Activated CD4-positive, alpha-beta T cell treated with anti-CD3 and anti-CD28 coated beads for 36 hours (primary cell): ENCODE data around the gene CCDC136. TPM values are rescaled to one million over a fixed set of nuclear protein-coding genes. Genes with fewer than 3 reads are reported as not detected.
A peak's percentile ranks its signal among the peaks of the same experiment; 100 is the strongest.

Experiments used
- ATAC-seq: fragments of 200-7000 bp; cut with Tn5 transposase; one replicate; pipeline ENCODE4 v1.10.0; 2021; ENCODE audit warnings: mild to moderate bottlenecking, moderate library complexity
- CTCF ChIA-PET: fragments of 350-600 bp; sonication (Branson Sonifier 250); formaldehyde crosslinking; loops from one replicate; lab custom pipeline; 2021; ENCODE audit warnings: antibody characterized with exemption; lab: Charles Lee
- POLR2A ChIA-PET: fragments of 350-600 bp; sonication (Branson Sonifier 250); formaldehyde crosslinking; loops from one replicate; lab custom pipeline; 2021; ENCODE audit warnings: antibody characterized with exemption, inconsistent platforms; lab: Charles Lee
- DNase-seq: peaks from one replicate; pipeline ENCODE4 v3.0.0-alpha.2; 2020
- H3K27ac Mint-ChIP-seq: one replicate; pipeline ENCODE4 v1.8.0; 2021; ENCODE audit warnings: mixed read lengths
- H3K27me3 Mint-ChIP-seq: one replicate; pipeline ENCODE4 v1.8.0; 2021; ENCODE audit warnings: mixed read lengths
- H3K36me3 Mint-ChIP-seq: one replicate; pipeline ENCODE4 v1.8.0; 2021; ENCODE audit warnings: low read depth, mixed read lengths
- H3K4me1 Mint-ChIP-seq: one replicate; pipeline ENCODE4 v1.8.0; 2021; ENCODE audit warnings: mixed read lengths
- H3K4me3 Mint-ChIP-seq: one replicate; pipeline ENCODE4 v1.8.0; 2021; ENCODE audit warnings: mild to moderate bottlenecking, moderate library complexity, mixed read lengths
- H3K9me3 Mint-ChIP-seq: one replicate; pipeline ENCODE4 v1.8.0; 2021; ENCODE audit warnings: low read depth, mixed read lengths
- intact Hi-C, 2 experiments: fragments of 100-400 bp; cut with DNase I in 1 of 2; cut with micrococcal nuclease in 1 of 2; formaldehyde crosslinking; loops; one replicate each; pipeline versions ENCODE4 v1.14.2 to v1.15.1; 2022 to 2024; cut with DNase I, micrococcal nuclease
- total RNA-seq, 2 experiments: library from RNA; stranded (reverse); gene quantifications; one replicate each; pipeline ENCODE4 v1.2.3, GENCODE V29; 2021

Gene CCDC136
- total RNA-seq, 2 experiments from 2014 or later, result 6.9 to 7.7 TPM

GRCh38 chr7:128859232-128860157, 67.7 kb downstream of the CCDC136 start:
- ChIA-PET CTCF (interaction anchor here (1.0 to 5.3 kb wide), 4 partner anchors 10 to 41 kb away, joined by 3 to 49 read pairs (median 4); no protein-coding TSS in a partner anchor), POLR2A (interaction anchor here (0.6 to 1.0 kb wide), 2 partner anchors 15 to 281 kb away, joined by 3 read pairs; no protein-coding TSS in a partner anchor)
- H3K27me3 Mint-ChIP-seq, result no peaks in the 10 kb centered on the region
- intact Hi-C loops, result loop anchor here in 1 of 2 experiments (10.0 kb wide), 2 partner anchors 65 to 325 kb away; partner anchors contain the start of gene CCDC136
- H3K4me1 Mint-ChIP-seq, result peaks cover 9% of the 10 kb centered on the region
- no peaks in the 10 kb centered on the region for H3K9me3 Mint-ChIP-seq
- no peaks in the 10 kb centered on the region for H3K36me3 Mint-ChIP-seq
- H3K27ac Mint-ChIP-seq, result no peak overlapping the region
- no peak for ATAC-seq
- DNase-seq, result no peak
- H3K4me3 Mint-ChIP-seq, result no peak overlapping the region

- ChIA-PET CTCF (interaction anchor here (1.0 to 5.3 kb wide), 5 partner anchors 9 to 231 kb away, joined by 3 to 49 read pairs (median 5); no protein-coding TSS in a partner anchor), POLR2A (interaction anchor here (0.6 to 1.0 kb wide), 2 partner anchors 14 to 280 kb away, joined by 3 read pairs; no protein-coding TSS in a partner anchor)
- no peak for ATAC-seq
- H3K27me3 Mint-ChIP-seq, result no peaks in the 10 kb centered on the region
- intact Hi-C loops, result loop anchor here in 1 of 2 experiments (10.0 kb wide), 2 partner anchors 66 to 326 kb away; partner anchors contain the start of gene CCDC136
- peak; percentile 24 for DNase-seq
- H3K4me1 Mint-ChIP-seq, result peaks cover 13% of the 10 kb centered on the region
- H3K36me3 Mint-ChIP-seq, result peaks cover 3% of the 10 kb centered on the region
- no peaks in the 10 kb centered on the region for H3K9me3 Mint-ChIP-seq
- no peak overlapping the region for H3K4me3 Mint-ChIP-seq
- H3K27ac Mint-ChIP-seq, result peak overlapping the region; percentile 17
Observed at GRCh38 chr7:128860158-128861073, 68.6 kb downstream of the CCDC136 start.

GRCh38 chr7:128861957-128862570, 70.3 kb downstream of the CCDC136 start:
- ATAC-seq (no peak), DNase-seq (no peak)
- Mint-ChIP-seq H3K9me3 (no peaks in the 10 kb centered on the region), H3K27me3 (no peaks in the 10 kb centered on the region), H3K27ac (peak overlapping the region; percentile 76), H3K4me3 (peak overlapping the region; percentile 77), H3K4me1 (peaks cover 13% of the 10 kb centered on the region), H3K36me3 (peaks cover 8% of the 10 kb centered on the region)
- intact Hi-C loops, result loop anchor here (1.0 to 10.0 kb wide), 15 partner anchors 21 to 577 kb away; partner anchors contain the start of genes CALU (in 2 of the 2), CCDC136 (in 2 of the 2), HILPDA (in 1 of the 2) and METTL2B (in 1 of the 2)
- POLR2A ChIA-PET, result interaction anchor here (0.7 kb wide), 2 partner anchors 29 to 519 kb away, joined by 3 read pairs; no protein-coding TSS in a partner anchor
- CTCF ChIA-PET, result interaction anchor here (0.6 to 5.3 kb wide), 16 partner anchors 13 to 1794 kb away, joined by 3 to 49 read pairs (median 4); no protein-coding TSS in a partner anchor

- ChIA-PET CTCF (interaction anchor here (0.6 to 5.3 kb wide), 23 partner anchors 10 to 580 kb away, joined by 3 to 49 read pairs (median 3); partner anchors contain the start of gene METTL2B), POLR2A (interaction anchor here (0.6 to 0.9 kb wide), 6 partner anchors 21 to 519 kb away, joined by 3 read pairs; partner anchors contain the start of gene CCDC136)
- peak within 1 kb of the TSS; percentile 77 for H3K4me3 Mint-ChIP-seq
- intact Hi-C loops, result loop anchor here (1.0 to 10.0 kb wide), 15 partner anchors 20 to 576 kb away; partner anchors contain the start of genes CALU (in 2 of the 2), CCDC136 (in 2 of the 2), HILPDA (in 1 of the 2) and METTL2B (in 1 of the 2)
- peak; percentile 91 for ATAC-seq
- no peaks in the 10 kb centered on the region for H3K9me3 Mint-ChIP-seq
- peaks cover 8% of the 10 kb centered on the region for H3K36me3 Mint-ChIP-seq
- H3K27ac Mint-ChIP-seq, result peak within 1 kb of the TSS; percentile 90
- DNase-seq, result peak; percentile 100
- H3K27me3 Mint-ChIP-seq, result no peaks in the 10 kb centered on the region
- peaks cover 13% of the 10 kb centered on the region for H3K4me1 Mint-ChIP-seq
Observed at GRCh38 chr7:128862571-128863432, 71.0 kb downstream of the CCDC136 start, which contains the start of gene ATP6V1F. TSS of gene ATP6V1F (plus strand) at chr7:128862856. CDS start at chr7:128862905, 49 bp downstream.

- no peaks in the 10 kb centered on the region for H3K27me3 Mint-ChIP-seq
- ChIA-PET POLR2A (interaction anchor here (0.7 to 0.9 kb wide), 2 partner anchors 20 to 72 kb away, joined by 3 read pairs; partner anchors contain the start of gene CCDC136), CTCF (interaction anchor here (0.7 to 5.3 kb wide), 14 partner anchors 10 to 387 kb away, joined by 3 to 49 read pairs (median 3); partner anchors contain the start of gene METTL2B)
- peak overlapping the region; percentile 77 for H3K4me3 Mint-ChIP-seq
- peak overlapping the region; percentile 90 for H3K27ac Mint-ChIP-seq
- peaks cover 13% of the 10 kb centered on the region for H3K4me1 Mint-ChIP-seq
- ATAC-seq (peak; percentile 48), DNase-seq (peak; percentile 72)
- no peaks in the 10 kb centered on the region for H3K9me3 Mint-ChIP-seq
- H3K36me3 Mint-ChIP-seq, result peaks cover 8% of the 10 kb centered on the region
- intact Hi-C loops, result loop anchor here (1.0 to 10.0 kb wide), 7 partner anchors 20 to 575 kb away; partner anchors contain the start of genes CALU (in 1 of the 2) and CCDC136 (in 1 of the 2)
Observed at GRCh38 chr7:128863433-128863989, 71.7 kb downstream of the CCDC136 start.

GRCh38 chr7:128865303-128865702, 73.5 kb downstream of the CCDC136 start:
- Mint-ChIP-seq H3K36me3 (peaks cover 8% of the 10 kb centered on the region), H3K9me3 (no peaks in the 10 kb centered on the region), H3K27ac (no peak overlapping the region), H3K27me3 (peaks cover 1% of the 10 kb centered on the region), H3K4me1 (peaks cover 17% of the 10 kb centered on the region), H3K4me3 (no peak overlapping the region)
- ChIA-PET POLR2A (interaction anchor here (0.6 kb wide), 1 partner anchor 43 kb away, joined by 3 read pairs; no protein-coding TSS in a partner anchor), CTCF (interaction anchor here (0.5 to 0.6 kb wide), 2 partner anchors 17 to 190 kb away, joined by 3 to 5 read pairs; no protein-coding TSS in a partner anchor)
- no peak for DNase-seq
- intact Hi-C loops, result loop anchor here in 1 of 2 experiments (10.0 kb wide), 2 partner anchors 71 to 331 kb away; partner anchors contain the start of gene CCDC136
- no peak for ATAC-seq

GRCh38 chr7:128865996-128866877, 74.5 kb downstream of the CCDC136 start:
- H3K4me3 Mint-ChIP-seq, result no peak overlapping the region
- CTCF ChIA-PET, result interaction anchor here (0.5 to 1.1 kb wide), 6 partner anchors 12 to 502 kb away, joined by 3 to 5 read pairs (median 4); no protein-coding TSS in a partner anchor
- intact Hi-C loops, result loop anchor here in 1 of 2 experiments (10.0 kb wide), 2 partner anchors 71 to 331 kb away; partner anchors contain the start of gene CCDC136
- H3K36me3 Mint-ChIP-seq, result peaks cover 8% of the 10 kb centered on the region
- ATAC-seq (no peak), DNase-seq (no peak)
- peaks cover 2% of the 10 kb centered on the region for H3K27me3 Mint-ChIP-seq
- no peaks in the 10 kb centered on the region for H3K9me3 Mint-ChIP-seq
- H3K27ac Mint-ChIP-seq, result no peak overlapping the region
- H3K4me1 Mint-ChIP-seq, result peaks cover 18% of the 10 kb centered on the region
- POLR2A ChIA-PET, result interaction anchor here (0.6 kb wide), 1 partner anchor 42 kb away, joined by 3 read pairs; no protein-coding TSS in a partner anchor

- H3K27ac Mint-ChIP-seq, result no peak overlapping the region
- H3K9me3 Mint-ChIP-seq, result no peaks in the 10 kb centered on the region
- DNase-seq (no peak), ATAC-seq (no peak)
- peaks cover 8% of the 10 kb centered on the region for H3K36me3 Mint-ChIP-seq
- no peak overlapping the region for H3K4me3 Mint-ChIP-seq
- ChIA-PET CTCF (interaction anchor here (0.6 to 1.1 kb wide), 5 partner anchors 11 to 501 kb away, joined by 3 to 4 read pairs (median 4); no protein-coding TSS in a partner anchor), POLR2A (interaction anchor here (0.7 kb wide), 1 partner anchor 150 kb away, joined by 3 read pairs; no protein-coding TSS in a partner anchor)
- H3K27me3 Mint-ChIP-seq, result peaks cover 2% of the 10 kb centered on the region
- intact Hi-C loops, result loop anchor here in 1 of 2 experiments (10.0 kb wide), 2 partner anchors 72 to 332 kb away; partner anchors contain the start of gene CCDC136
- H3K4me1 Mint-ChIP-seq, result peaks cover 16% of the 10 kb centered on the region
Observed at GRCh38 chr7:128867241-128867640, 75.5 kb downstream of the CCDC136 start.
